H1 (cell line): ENCODE measurements around the gene CDC45. TPM values are rescaled to one million over a fixed set of nuclear protein-coding genes. Genes with fewer than 3 reads are reported as not detected.

ENCODE experiments used
- CBX5 ChIP-seq: fragments of 300-800, 300-1000 bp; sonication (generic); IDR thresholded peaks from 2 replicates; pipeline ENCODE4 v1.7.1; 2016; ENCODE audit warnings: antibody characterized with exemption, low read length, low read depth
- CREB1 ChIP-seq: IDR thresholded peaks from 2 replicates; pipeline ENCODE4 v1.6.1; 2012; ENCODE audit warnings: inconsistent platforms
- CTBP2 ChIP-seq: IDR thresholded peaks from 2 replicates; pipeline ENCODE4 v1.7.0; 2011; ENCODE audit warnings: borderline replicate concordance, mild to moderate bottlenecking, moderate library complexity, mixed read lengths, low read length; ENCODE audit not compliant: insufficient read depth, insufficient read length
- EGR1 ChIP-seq: IDR thresholded peaks from 2 replicates; pipeline ENCODE4 v1.6.1; 2011; ENCODE audit warnings: low read depth, low read length, borderline replicate concordance
- JUN ChIP-seq: IDR thresholded peaks from 2 replicates; pipeline ENCODE4 v1.6.1; 2011; ENCODE audit warnings: low read depth, mild to moderate bottlenecking, improper control_type of control experiment, low read length
- JUND ChIP-seq: IDR thresholded peaks from 2 replicates; pipeline ENCODE4 v1.6.1; 2011; ENCODE audit warnings: mild to moderate bottlenecking, improper control_type of control experiment, low read length
- PHF8 ChIP-seq: fragments of 200-600 bp; sonication (generic); conservative IDR thresholded peaks from 2 replicates; pipeline ENCODE4 v1.7.1; 2012; ENCODE audit warnings: low read depth, mild to moderate bottlenecking, inconsistent platforms, low read length, moderate library complexity
- RBBP5 ChIP-seq: IDR thresholded peaks from 2 replicates; pipeline ENCODE4 v1.7.1; 2012; ENCODE audit warnings: low read depth, mild to moderate bottlenecking, inconsistent platforms, low read length, moderate library complexity, borderline replicate concordance
- SIRT6 ChIP-seq: IDR thresholded peaks from one replicate; pipeline ENCODE4 v1.7.1; 2012; ENCODE audit warnings: low read length, inconsistent platforms
- SP4 ChIP-seq: IDR thresholded peaks from 2 replicates; pipeline ENCODE4 v1.6.1; 2012; ENCODE audit warnings: low read length, inconsistent platforms
- SRF ChIP-seq: IDR thresholded peaks from 2 replicates; pipeline ENCODE4 v1.6.1; 2011; ENCODE audit warnings: mild to moderate bottlenecking, low read depth, low read length, moderate library complexity
- SUZ12 ChIP-seq: fragments of 200-600 bp; sonication (generic); IDR thresholded peaks from 2 replicates; pipeline ENCODE4 v1.6.1; 2012; ENCODE audit warnings: mild to moderate bottlenecking, inconsistent platforms, low read length, moderate library complexity, mixed read lengths
- polyA plus RNA-seq, 7 experiments: library from polyadenylated mRNA; depleted of rRNA in 3 of 7; stranded (reverse) in 5 of 7; unstranded in 2 of 7; fragments of >200 nt in 5 of 7; fragments of 200-250 nt in 2 of 7; gene quantifications; 1 replicate in 5 of 7; 2 replicates in 1 of 7; 4 replicates in 1 of 7; pipeline versions ENCODE4 v1.2.1 to v1.2.3, GENCODE V29; 2011 to 2013; ENCODE audit warnings: missing spikeins in 2 of 7, mixed read lengths in 2 of 7
- total RNA-seq: library from RNA; stranded (reverse); fragmentation: NEBNext Ultra II Directional; extraction: Animal tissue kit (Norgen Biotek cat#: 25700); gene quantifications from 2 replicates; pipeline ENCODE4 v1.2.1, GENCODE V29; 2021
- TF ChIP-seq, protein P1 (sequence below): fragments of 300-600 bp; sonication (generic); IDR thresholded peaks from 2 replicates; pipeline ENCODE4 v1.7.1; 2012; ENCODE audit warnings: low read length, moderate library complexity, mild to moderate bottlenecking, inconsistent platforms; ENCODE audit not compliant: insufficient replicate concordance

Gene CDC45
- total and polyA plus RNA-seq, 2 of the 8 experiments (the other 6 are each of a cell fraction or from before 2014, with no cell fraction given), result 31.9 to 37.7 TPM

DNA sequence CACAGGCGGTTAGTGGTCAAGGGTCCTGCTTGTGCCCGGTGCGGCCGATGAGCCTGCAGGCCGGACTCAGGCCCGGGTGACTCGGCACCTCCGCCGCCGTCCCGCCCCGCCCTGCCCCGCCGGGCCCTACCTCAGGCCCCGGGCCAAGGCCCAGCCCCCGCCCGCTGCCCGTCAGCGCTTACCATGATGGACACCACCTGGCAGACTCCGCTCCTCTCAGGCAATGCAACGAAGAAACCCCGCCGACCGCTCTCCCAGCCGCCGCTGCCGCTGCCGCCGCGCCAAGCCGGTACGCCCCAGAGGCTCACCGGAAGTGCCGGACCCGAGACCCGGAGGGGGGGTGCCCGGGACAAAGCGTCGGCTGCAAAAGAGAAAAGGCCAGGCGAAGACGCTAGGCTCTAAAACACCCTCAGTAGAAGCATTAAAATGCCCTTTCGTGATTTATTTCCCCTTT, 792 bp upstream of the CDC45 start, which contains the start of gene UFD1 (continued):
- TF ChIP-seq, protein P1, sequence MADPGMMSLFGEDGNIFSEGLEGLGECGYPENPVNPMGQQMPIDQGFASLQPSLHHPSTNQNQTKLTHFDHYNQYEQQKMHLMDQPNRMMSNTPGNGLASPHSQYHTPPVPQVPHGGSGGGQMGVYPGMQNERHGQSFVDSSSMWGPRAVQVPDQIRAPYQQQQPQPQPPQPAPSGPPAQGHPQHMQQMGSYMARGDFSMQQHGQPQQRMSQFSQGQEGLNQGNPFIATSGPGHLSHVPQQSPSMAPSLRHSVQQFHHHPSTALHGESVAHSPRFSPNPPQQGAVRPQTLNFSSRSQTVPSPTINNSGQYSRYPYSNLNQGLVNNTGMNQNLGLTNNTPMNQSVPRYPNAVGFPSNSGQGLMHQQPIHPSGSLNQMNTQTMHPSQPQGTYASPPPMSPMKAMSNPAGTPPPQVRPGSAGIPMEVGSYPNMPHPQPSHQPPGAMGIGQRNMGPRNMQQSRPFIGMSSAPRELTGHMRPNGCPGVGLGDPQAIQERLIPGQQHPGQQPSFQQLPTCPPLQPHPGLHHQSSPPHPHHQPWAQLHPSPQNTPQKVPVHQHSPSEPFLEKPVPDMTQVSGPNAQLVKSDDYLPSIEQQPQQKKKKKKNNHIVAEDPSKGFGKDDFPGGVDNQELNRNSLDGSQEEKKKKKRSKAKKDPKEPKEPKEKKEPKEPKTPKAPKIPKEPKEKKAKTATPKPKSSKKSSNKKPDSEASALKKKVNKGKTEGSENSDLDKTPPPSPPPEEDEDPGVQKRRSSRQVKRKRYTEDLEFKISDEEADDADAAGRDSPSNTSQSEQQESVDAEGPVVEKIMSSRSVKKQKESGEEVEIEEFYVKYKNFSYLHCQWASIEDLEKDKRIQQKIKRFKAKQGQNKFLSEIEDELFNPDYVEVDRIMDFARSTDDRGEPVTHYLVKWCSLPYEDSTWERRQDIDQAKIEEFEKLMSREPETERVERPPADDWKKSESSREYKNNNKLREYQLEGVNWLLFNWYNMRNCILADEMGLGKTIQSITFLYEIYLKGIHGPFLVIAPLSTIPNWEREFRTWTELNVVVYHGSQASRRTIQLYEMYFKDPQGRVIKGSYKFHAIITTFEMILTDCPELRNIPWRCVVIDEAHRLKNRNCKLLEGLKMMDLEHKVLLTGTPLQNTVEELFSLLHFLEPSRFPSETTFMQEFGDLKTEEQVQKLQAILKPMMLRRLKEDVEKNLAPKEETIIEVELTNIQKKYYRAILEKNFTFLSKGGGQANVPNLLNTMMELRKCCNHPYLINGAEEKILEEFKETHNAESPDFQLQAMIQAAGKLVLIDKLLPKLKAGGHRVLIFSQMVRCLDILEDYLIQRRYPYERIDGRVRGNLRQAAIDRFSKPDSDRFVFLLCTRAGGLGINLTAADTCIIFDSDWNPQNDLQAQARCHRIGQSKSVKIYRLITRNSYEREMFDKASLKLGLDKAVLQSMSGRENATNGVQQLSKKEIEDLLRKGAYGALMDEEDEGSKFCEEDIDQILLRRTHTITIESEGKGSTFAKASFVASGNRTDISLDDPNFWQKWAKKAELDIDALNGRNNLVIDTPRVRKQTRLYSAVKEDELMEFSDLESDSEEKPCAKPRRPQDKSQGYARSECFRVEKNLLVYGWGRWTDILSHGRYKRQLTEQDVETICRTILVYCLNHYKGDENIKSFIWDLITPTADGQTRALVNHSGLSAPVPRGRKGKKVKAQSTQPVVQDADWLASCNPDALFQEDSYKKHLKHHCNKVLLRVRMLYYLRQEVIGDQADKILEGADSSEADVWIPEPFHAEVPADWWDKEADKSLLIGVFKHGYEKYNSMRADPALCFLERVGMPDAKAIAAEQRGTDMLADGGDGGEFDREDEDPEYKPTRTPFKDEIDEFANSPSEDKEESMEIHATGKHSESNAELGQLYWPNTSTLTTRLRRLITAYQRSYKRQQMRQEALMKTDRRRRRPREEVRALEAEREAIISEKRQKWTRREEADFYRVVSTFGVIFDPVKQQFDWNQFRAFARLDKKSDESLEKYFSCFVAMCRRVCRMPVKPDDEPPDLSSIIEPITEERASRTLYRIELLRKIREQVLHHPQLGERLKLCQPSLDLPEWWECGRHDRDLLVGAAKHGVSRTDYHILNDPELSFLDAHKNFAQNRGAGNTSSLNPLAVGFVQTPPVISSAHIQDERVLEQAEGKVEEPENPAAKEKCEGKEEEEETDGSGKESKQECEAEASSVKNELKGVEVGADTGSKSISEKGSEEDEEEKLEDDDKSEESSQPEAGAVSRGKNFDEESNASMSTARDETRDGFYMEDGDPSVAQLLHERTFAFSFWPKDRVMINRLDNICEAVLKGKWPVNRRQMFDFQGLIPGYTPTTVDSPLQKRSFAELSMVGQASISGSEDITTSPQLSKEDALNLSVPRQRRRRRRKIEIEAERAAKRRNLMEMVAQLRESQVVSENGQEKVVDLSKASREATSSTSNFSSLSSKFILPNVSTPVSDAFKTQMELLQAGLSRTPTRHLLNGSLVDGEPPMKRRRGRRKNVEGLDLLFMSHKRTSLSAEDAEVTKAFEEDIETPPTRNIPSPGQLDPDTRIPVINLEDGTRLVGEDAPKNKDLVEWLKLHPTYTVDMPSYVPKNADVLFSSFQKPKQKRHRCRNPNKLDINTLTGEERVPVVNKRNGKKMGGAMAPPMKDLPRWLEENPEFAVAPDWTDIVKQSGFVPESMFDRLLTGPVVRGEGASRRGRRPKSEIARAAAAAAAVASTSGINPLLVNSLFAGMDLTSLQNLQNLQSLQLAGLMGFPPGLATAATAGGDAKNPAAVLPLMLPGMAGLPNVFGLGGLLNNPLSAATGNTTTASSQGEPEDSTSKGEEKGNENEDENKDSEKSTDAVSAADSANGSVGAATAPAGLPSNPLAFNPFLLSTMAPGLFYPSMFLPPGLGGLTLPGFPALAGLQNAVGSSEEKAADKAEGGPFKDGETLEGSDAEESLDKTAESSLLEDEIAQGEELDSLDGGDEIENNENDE, result no peak
- TF ChIP-seq CBX5 (no peak), CREB1 (no peak), SUZ12 (no peak), CTBP2 (no peak), RBBP5 (no peak), EGR1 (peak; percentile 75; the same call in 1 of the 2 replicates), PHF8 (peak; percentile 51; the same call in 1 of the 2 replicates), JUN (no peak), SRF (no peak), SP4 (no peak; the same call in 1 of the 2 replicates), JUND (peak; percentile 98), SIRT6 (no peak)
